Sciatic nerve (tissue), 2 donors: ENCODE data around the gene HOGA1. TPM values are rescaled to one million over a fixed set of nuclear protein-coding genes. Genes with fewer than 3 reads are reported as not detected.
"Not testable (repeated sequence)": the region's sequence is repeated elsewhere in the genome, so short reads cannot be mapped to it uniquely, and the experiment has no call there.

ENCODE experiments used
- ATAC-seq: fragments of 200-7000 bp; cut with Tn5 transposase; one replicate; pipeline ENCODE4 v1.9.1; 2020; ENCODE audit warnings: mild to moderate bottlenecking, moderate library complexity
- DNase-seq: peaks from one replicate; pipeline ENCODE4 v3.0.0-alpha.2; 2020; ENCODE audit warnings: low spot score
- intact Hi-C: fragments of 100-400 bp; cut with DNase I; formaldehyde crosslinking; loops from one replicate; pipeline ENCODE4 v1.14.2; 2022
- total RNA-seq: library from RNA; stranded (reverse); fragmentation: NEBNext Ultra II Directional; extraction: Animal tissue kit (Norgen Biotek cat#: 25700); gene quantifications from one replicate; pipeline ENCODE4 v1.2.1, GENCODE V29; 2021
- donor health status: DM: no; HTN: no; CAD: no.
- donor health status: DM: no; HTN: no; CAD: no.

The HOGA1 gene
- total RNA-seq, 1 donor from 2014 or later, result 4.1 TPM

- peak; percentile 100 for ATAC-seq
- DNase-seq, result peak; percentile 97
- intact Hi-C loops, result no loop called here
Observed at GRCh38 chr10:97632949-97633884, 49.0 kb downstream of the HOGA1 start, which contains the start of gene MORN4. Gene MORN4 (minus strand): TSS chr10:97633500. CDS start chr10:97619653, 13,847 bp downstream.

GRCh38 chr10:97633921-97634320, 49.7 kb downstream of the HOGA1 start:
- intact Hi-C loops, result no loop called here
- DNase-seq (no peak), ATAC-seq (peak; percentile 24)

- no peak for ATAC-seq
- intact Hi-C loops, result no loop called here
- DNase-seq, result no peak
Observed at GRCh38 chr10:97635577-97635976, 51.4 kb downstream of the HOGA1 start.

GRCh38 chr10:97639090-97639489, 54.9 kb downstream of the HOGA1 start:
- ATAC-seq, intact Hi-C loops, DNase-seq: not testable (repeated sequence)

GRCh38 chr10:97640174-97640867, 56.1 kb downstream of the HOGA1 start, which contains the start of gene PI4K2A:
Gene PI4K2A (plus strand): TSS chr10:97640671. CDS start chr10:97640743, 72 bp downstream.
- ATAC-seq, result peak; percentile 100
- intact Hi-C loops, result no loop called here

GRCh38 chr10:97640868-97641811, 57.0 kb downstream of the HOGA1 start:
- peak; percentile 2 for ATAC-seq
- intact Hi-C loops, result no loop called here

More at GRCh38 chr10:97640174-97640867, 56.1 kb downstream of the HOGA1 start, which contains the start of gene PI4K2A:
- DNase-seq, result peak; percentile 99

GRCh38 chr10:97642471-97643159, 58.4 kb downstream of the HOGA1 start:
- intact Hi-C loops, ATAC-seq, DNase-seq: not testable (repeated sequence)

More at GRCh38 chr10:97640868-97641811, 57.0 kb downstream of the HOGA1 start:
- DNase-seq, result peak; percentile 63

GRCh38 chr10:97643441-97643985, 59.3 kb downstream of the HOGA1 start:
- ATAC-seq (no peak), DNase-seq (no peak)
- intact Hi-C loops, result no loop called here

GRCh38 chr10:97644936-97645335, 60.7 kb downstream of the HOGA1 start:
- no peak for DNase-seq
- intact Hi-C loops, result no loop called here
- no peak for ATAC-seq

GRCh38 chr10:97647556-97647955, 63.4 kb downstream of the HOGA1 start:
- intact Hi-C loops, result no loop called here
- ATAC-seq, result no peak
- DNase-seq, result no peak

GRCh38 chr10:97648562-97649404, 64.6 kb downstream of the HOGA1 start:
- ATAC-seq (peak; percentile 90), DNase-seq (no peak)
- intact Hi-C loops, result no loop called here

GRCh38 chr10:97649405-97649750, 65.2 kb downstream of the HOGA1 start:
- intact Hi-C loops, ATAC-seq, DNase-seq: not testable (repeated sequence)

- ATAC-seq (no peak), DNase-seq (no peak)
- intact Hi-C loops, result no loop called here
Observed at GRCh38 chr10:97650726-97651125, 66.5 kb downstream of the HOGA1 start.

- ATAC-seq (no peak), DNase-seq (no peak)
- intact Hi-C loops, result no loop called here
Observed at GRCh38 chr10:97651773-97652172, 67.6 kb downstream of the HOGA1 start.

- intact Hi-C loops, result no loop called here
- ATAC-seq (no peak), DNase-seq (no peak)
Observed at GRCh38 chr10:97656777-97657176, 72.6 kb downstream of the HOGA1 start.

- peak; percentile 28 for ATAC-seq
- intact Hi-C loops, result no loop called here
- DNase-seq, result no peak
Observed at GRCh38 chr10:97659589-97659988, 75.4 kb downstream of the HOGA1 start.
